ENCODE results near the gene WDR11.

WDR11 gene

DNA sequence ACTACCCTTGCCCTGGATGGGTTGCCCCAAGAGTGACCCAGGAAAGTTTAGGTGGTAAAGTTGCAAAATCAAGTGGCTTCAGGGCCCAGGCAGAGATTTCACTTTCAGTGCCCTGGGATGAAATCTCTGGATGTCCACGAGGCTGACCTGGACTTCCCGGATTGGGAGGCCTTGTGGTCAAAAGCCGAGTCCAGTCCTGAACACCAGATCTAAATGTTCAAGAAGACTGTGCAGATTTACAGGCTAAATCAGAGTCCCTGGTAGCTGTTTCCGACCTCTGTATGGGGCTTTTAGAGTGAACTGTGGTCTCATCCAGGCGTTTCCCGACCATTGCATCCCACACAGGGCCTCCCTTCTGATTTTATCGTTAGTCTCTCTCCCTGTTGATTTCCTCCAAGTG, 95.3 kb downstream of the WDR11 start:
- H2BK12ac ChIP-seq (ENCODE audit: low read length in 2 of 2): no peak overlapping the region
- no peak for DNase-seq
- no peak overlapping the region for H2AK5ac ChIP-seq (ENCODE audit: low read length, severe bottlenecking)
- H3K4ac ChIP-seq (ENCODE audit: low read depth in 1 of 2, low read length in 2 of 2): no peak overlapping the region
- H3K4me3 ChIP-seq (ENCODE audit: insufficient read depth in 1 of 2, low read depth in 1 of 2, low read length in 2 of 2): no peak overlapping the region
- no peak overlapping the region for H3K9ac ChIP-seq (ENCODE audit: low read length)
- H4K91ac ChIP-seq (ENCODE audit: low read length): no peak overlapping the region
- no peaks in the 10 kb centered on the region for H3K79me1 ChIP-seq (replicated peaks; ENCODE audit: low read length, poor library complexity, severe bottlenecking)
- peaks cover 2 to 30% of the 10 kb centered on the region in 2 experiments for H3K27me3 ChIP-seq (ENCODE audit: control insufficient read depth in 1 of 2, insufficient read depth in 1 of 2, low read length in 2 of 2)
- H2BK5ac ChIP-seq (ENCODE audit: low read depth, low read length, poor library complexity, severe bottlenecking): no peak overlapping the region
- H3K4me1 ChIP-seq (ENCODE audit: control insufficient read depth, insufficient read depth, low read depth, low read length): peaks cover 14% of the 10 kb centered on the region
- 91% methylated on average over 5 of the region's 7 CpGs for WGBS
- H3K27ac ChIP-seq (ENCODE audit: low read length, poor library complexity, severe bottlenecking): no peak overlapping the region
- no peaks in the 10 kb centered on the region for H3K9me3 ChIP-seq (ENCODE audit: control insufficient read depth, low read length)
- H3K4me2 ChIP-seq (ENCODE audit: low read length, poor library complexity, severe bottlenecking): no peak overlapping the region
- no peak overlapping the region for H4K8ac ChIP-seq (ENCODE audit: low read length)
- no peak overlapping the region for H2BK15ac ChIP-seq (ENCODE audit: low read depth, poor library complexity, severe bottlenecking)
- no peak overlapping the region for H2BK120ac ChIP-seq (ENCODE audit: low read depth, low read length)
- H3K23ac ChIP-seq (ENCODE audit: low read length in 2 of 2): no peak overlapping the region
- H3K14ac ChIP-seq (ENCODE audit: low read length in 2 of 2): no peak overlapping the region
- H2AFZ ChIP-seq (ENCODE audit: low read depth, low read length): no peak overlapping the region
- no peaks in the 10 kb centered on the region for H3K36me3 ChIP-seq (ENCODE audit: control insufficient read depth in 1 of 2, insufficient read depth in 2 of 2, low read depth in 1 of 2, low read length in 2 of 2)
- no peak overlapping the region for H3K18ac ChIP-seq (ENCODE audit: low read depth in 1 of 2, low read length in 2 of 2)

DNA sequence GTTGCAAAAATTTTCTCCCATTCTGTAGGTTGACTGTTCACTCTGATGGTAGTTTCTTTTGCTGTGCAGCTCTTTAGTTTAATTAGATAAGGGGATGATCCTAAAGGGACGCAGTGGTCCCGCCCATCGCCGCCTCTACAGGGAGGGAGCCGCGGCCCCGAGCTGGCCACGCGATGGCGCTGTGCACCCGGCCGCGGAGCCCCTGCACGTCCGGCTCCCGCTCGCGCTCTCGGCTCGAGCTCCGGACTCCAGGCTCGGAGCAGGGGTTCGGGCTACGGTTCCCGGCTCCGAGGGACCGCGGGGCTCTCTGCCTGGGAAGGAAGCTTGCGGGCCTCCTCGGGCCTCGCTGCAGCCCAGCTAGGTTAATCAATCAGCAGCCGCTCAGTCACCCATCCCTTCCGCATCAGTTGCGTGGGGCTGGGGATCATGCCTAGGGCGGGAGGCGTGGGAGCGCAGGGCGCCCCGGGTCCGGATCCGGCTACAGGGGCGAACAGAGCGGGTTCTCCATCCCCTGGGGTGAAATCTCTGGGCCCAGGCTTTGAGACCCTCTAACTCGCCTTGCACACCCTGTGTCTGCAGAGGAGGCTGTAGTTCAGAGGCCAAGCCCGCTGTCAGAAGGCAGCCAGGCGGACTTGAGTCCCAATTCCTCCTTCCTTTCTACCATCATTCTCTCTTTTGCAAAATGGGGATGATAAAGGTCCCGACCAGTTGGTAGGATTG, 97.9 kb downstream of the WDR11 start:
- peak; percentile 69 for DNase-seq
- H2BK12ac ChIP-seq (ENCODE audit: low read length in 2 of 2): peak overlapping the region in 1 of 2 experiments; percentile 70
- H3K23ac ChIP-seq (ENCODE audit: low read length in 2 of 2): peak overlapping the region in 1 of 2 experiments; percentile 92
- H3K9me3 ChIP-seq (ENCODE audit: control insufficient read depth, low read length): peaks cover 9% of the 10 kb centered on the region
- H2AFZ ChIP-seq (ENCODE audit: low read depth, low read length): peak overlapping the region; percentile 64
- no peaks in the 10 kb centered on the region for H3K36me3 ChIP-seq (ENCODE audit: control insufficient read depth in 1 of 2, insufficient read depth in 2 of 2, low read depth in 1 of 2, low read length in 2 of 2)
- H3K14ac ChIP-seq (ENCODE audit: low read length in 2 of 2): peak overlapping the region in 1 of 2 experiments; percentile 94
- H2BK120ac ChIP-seq (ENCODE audit: low read depth, low read length): no peak overlapping the region
- H3K9ac ChIP-seq (ENCODE audit: low read length): peak overlapping the region; percentile 36
- H4K91ac ChIP-seq (ENCODE audit: low read length): no peak overlapping the region
- H3K27me3 ChIP-seq (ENCODE audit: control insufficient read depth in 1 of 2, insufficient read depth in 1 of 2, low read length in 2 of 2): peaks cover 5 to 25% of the 10 kb centered on the region in 2 experiments
- no peak overlapping the region for H2AK5ac ChIP-seq (ENCODE audit: low read length, severe bottlenecking)
- peak overlapping the region in 1 of 2 experiments; percentile 30 for H3K4ac ChIP-seq (ENCODE audit: low read depth in 1 of 2, low read length in 2 of 2)
- peak overlapping the region; percentile 76 for H3K4me2 ChIP-seq (ENCODE audit: low read length, poor library complexity, severe bottlenecking)
- H3K27ac ChIP-seq (ENCODE audit: low read length, poor library complexity, severe bottlenecking): no peak overlapping the region
- WGBS: 3% methylated on average over 41 of the region's 47 CpGs
- H3K4me3 ChIP-seq (ENCODE audit: insufficient read depth in 1 of 2, low read depth in 1 of 2, low read length in 2 of 2): peak overlapping the region; percentile 26 to 69
- H3K79me1 ChIP-seq (replicated peaks; ENCODE audit: low read length, poor library complexity, severe bottlenecking): no peaks in the 10 kb centered on the region
- no peak overlapping the region for H2BK5ac ChIP-seq (ENCODE audit: low read depth, low read length, poor library complexity, severe bottlenecking)
- H2BK15ac ChIP-seq (ENCODE audit: low read depth, poor library complexity, severe bottlenecking): peak overlapping the region; percentile 31
- H3K18ac ChIP-seq (ENCODE audit: low read depth in 1 of 2, low read length in 2 of 2): peak overlapping the region in 1 of 2 experiments; percentile 92
- H3K4me1 ChIP-seq (ENCODE audit: control insufficient read depth, insufficient read depth, low read depth, low read length): peaks cover 12% of the 10 kb centered on the region
- H4K8ac ChIP-seq (ENCODE audit: low read length): peak overlapping the region; percentile 48

DNA sequence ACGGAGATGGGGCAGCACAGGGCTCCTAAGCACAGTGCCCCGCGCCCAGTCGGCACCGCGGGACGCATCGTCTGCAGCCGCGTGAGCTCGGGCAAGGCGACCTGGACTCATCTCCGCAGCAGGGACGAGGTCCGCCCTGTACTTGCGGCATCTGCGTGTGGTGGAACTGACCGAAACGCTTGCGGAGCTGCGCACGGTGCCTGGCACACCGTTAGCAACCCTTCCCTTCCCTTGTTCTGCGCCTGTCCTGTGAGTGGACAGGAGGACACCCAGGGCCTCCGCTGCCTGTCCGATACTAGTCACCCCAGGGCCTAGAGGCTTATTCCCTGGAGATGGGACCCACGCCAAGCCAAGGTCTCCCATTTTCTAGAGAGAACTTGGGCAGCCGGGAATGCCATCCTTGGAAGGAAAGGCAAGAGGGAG, 98.5 kb downstream of the WDR11 start:
- Histone ChIP-seq H3K9ac (ENCODE audit: low read length) (no peak overlapping the region), H3K36me3 (ENCODE audit: control insufficient read depth in 1 of 2, insufficient read depth in 2 of 2, low read depth in 1 of 2, low read length in 2 of 2) (no peaks in the 10 kb centered on the region), H3K9me3 (ENCODE audit: control insufficient read depth, low read length) (peaks cover 14% of the 10 kb centered on the region), H3K79me1 (replicated peaks; ENCODE audit: low read length, poor library complexity, severe bottlenecking) (no peaks in the 10 kb centered on the region), H2AFZ (ENCODE audit: low read depth, low read length) (peak overlapping the region; percentile 64), H2BK15ac (ENCODE audit: low read depth, poor library complexity, severe bottlenecking) (no peak overlapping the region), H3K4me2 (ENCODE audit: low read length, poor library complexity, severe bottlenecking) (peak overlapping the region; percentile 76), H3K4ac (ENCODE audit: low read depth in 1 of 2, low read length in 2 of 2) (no peak overlapping the region), H4K8ac (ENCODE audit: low read length) (peak overlapping the region; percentile 1), H3K27me3 (ENCODE audit: control insufficient read depth in 1 of 2, insufficient read depth in 1 of 2, low read length in 2 of 2) (peaks cover 5 to 25% of the 10 kb centered on the region in 2 experiments), H3K14ac (ENCODE audit: low read length in 2 of 2) (peak overlapping the region in 1 of 2 experiments; percentile 94), H2AK5ac (ENCODE audit: low read length, severe bottlenecking) (no peak overlapping the region), H2BK5ac (ENCODE audit: low read depth, low read length, poor library complexity, severe bottlenecking) (peak overlapping the region; percentile 61), H2BK120ac (ENCODE audit: low read depth, low read length) (no peak overlapping the region), H3K4me1 (ENCODE audit: control insufficient read depth, insufficient read depth, low read depth, low read length) (peaks cover 12% of the 10 kb centered on the region), H3K27ac (ENCODE audit: low read length, poor library complexity, severe bottlenecking) (peak overlapping the region; percentile 46), H3K18ac (ENCODE audit: low read depth in 1 of 2, low read length in 2 of 2) (peak overlapping the region; percentile 24 to 92), H3K23ac (ENCODE audit: low read length in 2 of 2) (peak overlapping the region in 1 of 2 experiments; percentile 92), H3K4me3 (ENCODE audit: insufficient read depth in 1 of 2, low read depth in 1 of 2, low read length in 2 of 2) (peak overlapping the region; percentile 9 to 69), H2BK12ac (ENCODE audit: low read length in 2 of 2) (peak overlapping the region in 1 of 2 experiments; percentile 70), H4K91ac (ENCODE audit: low read length) (no peak overlapping the region)
- peak; percentile 36 for DNase-seq
- WGBS: 3% methylated on average over 28 of the region's 28 CpGs

DNA sequence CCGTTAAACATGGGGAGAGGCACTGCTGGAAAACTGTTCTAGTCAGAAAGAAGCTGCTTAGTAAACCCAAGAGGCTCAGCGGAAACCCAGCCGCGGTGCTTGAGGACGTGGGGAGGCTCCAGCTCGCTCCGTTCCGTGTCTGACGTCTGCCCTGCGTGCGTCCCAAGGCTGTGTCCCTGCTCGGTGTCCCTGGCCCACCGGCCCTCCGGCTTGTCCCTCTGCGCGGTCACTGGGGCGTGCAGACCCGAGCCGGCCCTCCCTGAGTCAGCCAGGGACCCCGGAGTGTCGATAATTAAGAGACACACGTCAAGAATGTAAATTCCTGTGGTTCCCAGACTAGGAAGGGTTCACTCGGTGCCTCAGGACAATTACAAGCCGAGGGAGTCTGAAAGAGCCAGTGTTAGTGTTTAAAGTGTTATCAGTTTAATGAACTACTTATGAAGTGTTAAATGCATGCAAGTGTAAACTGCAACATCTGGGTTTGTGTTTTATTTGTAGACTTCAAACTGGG, 98.9 kb downstream of the WDR11 start:
- H2AFZ ChIP-seq (ENCODE audit: low read depth, low read length): peak overlapping the region; percentile 83
- H3K9me3 ChIP-seq (ENCODE audit: control insufficient read depth, low read length): peaks cover 14% of the 10 kb centered on the region
- peak overlapping the region; percentile 24 to 78 for H3K18ac ChIP-seq (ENCODE audit: low read depth in 1 of 2, low read length in 2 of 2)
- peak overlapping the region in 1 of 2 experiments; percentile 72 for H3K14ac ChIP-seq (ENCODE audit: low read length in 2 of 2)
- WGBS: under 1% methylated on average over 24 of the region's 24 CpGs
- H3K4ac ChIP-seq (ENCODE audit: low read depth in 1 of 2, low read length in 2 of 2): peak overlapping the region in 1 of 2 experiments; percentile 33
- DNase-seq: peak; percentile 65
- H4K8ac ChIP-seq (ENCODE audit: low read length): no peak overlapping the region
- H2AK5ac ChIP-seq (ENCODE audit: low read length, severe bottlenecking): no peak overlapping the region
- no peaks in the 10 kb centered on the region for H3K79me1 ChIP-seq (replicated peaks; ENCODE audit: low read length, poor library complexity, severe bottlenecking)
- peak overlapping the region in 1 of 2 experiments; percentile 92 for H2BK12ac ChIP-seq (ENCODE audit: low read length in 2 of 2)
- H2BK120ac ChIP-seq (ENCODE audit: low read depth, low read length): no peak overlapping the region
- peaks cover 5 to 25% of the 10 kb centered on the region in 2 experiments for H3K27me3 ChIP-seq (ENCODE audit: control insufficient read depth in 1 of 2, insufficient read depth in 1 of 2, low read length in 2 of 2)
- no peak overlapping the region for H3K9ac ChIP-seq (ENCODE audit: low read length)
- no peak overlapping the region for H3K23ac ChIP-seq (ENCODE audit: low read length in 2 of 2)
- H3K4me2 ChIP-seq (ENCODE audit: low read length, poor library complexity, severe bottlenecking): peak overlapping the region; percentile 76
- peak overlapping the region; percentile 61 for H2BK5ac ChIP-seq (ENCODE audit: low read depth, low read length, poor library complexity, severe bottlenecking)
- H4K91ac ChIP-seq (ENCODE audit: low read length): no peak overlapping the region
- H3K27ac ChIP-seq (ENCODE audit: low read length, poor library complexity, severe bottlenecking): peak overlapping the region; percentile 46
- peak overlapping the region in 1 of 2 experiments; percentile 48 for H3K4me3 ChIP-seq (ENCODE audit: insufficient read depth in 1 of 2, low read depth in 1 of 2, low read length in 2 of 2)
- H3K4me1 ChIP-seq (ENCODE audit: control insufficient read depth, insufficient read depth, low read depth, low read length): peaks cover 12% of the 10 kb centered on the region
- H2BK15ac ChIP-seq (ENCODE audit: low read depth, poor library complexity, severe bottlenecking): no peak overlapping the region
- H3K36me3 ChIP-seq (ENCODE audit: control insufficient read depth in 1 of 2, insufficient read depth in 2 of 2, low read depth in 1 of 2, low read length in 2 of 2): no peaks in the 10 kb centered on the region

Data from mesenchymal stem cell (in vitro differentiated cells and primary cell).